HUES48 (cell line): ENCODE data around the gene PLXNA2.

Source experiments
- H3K27ac ChIP-seq: one replicate; pipeline ENCODE4 v1.7.0; 2013; ENCODE audit warnings: low read depth, low read length, inconsistent platforms
- H3K27me3 ChIP-seq: 2 replicates; pipeline ENCODE4 v1.6.1; 2013; ENCODE audit warnings: mild to moderate bottlenecking, low read length; ENCODE audit not compliant: control insufficient read depth, insufficient read depth
- H3K36me3 ChIP-seq: 2 replicates; pipeline ENCODE4 v1.6.1; 2013; ENCODE audit warnings: low read length; ENCODE audit not compliant: control insufficient read depth, insufficient read depth
- H3K4me1 ChIP-seq: 2 replicates; pipeline ENCODE4 v1.6.1; 2013; ENCODE audit warnings: mild to moderate bottlenecking, low read length; ENCODE audit not compliant: control insufficient read depth, insufficient read depth
- H3K4me3 ChIP-seq: 2 replicates; pipeline ENCODE4 v1.5.1; 2013; ENCODE audit warnings: mild to moderate bottlenecking, low read depth, low read length
- H3K9ac ChIP-seq: 2 replicates; pipeline ENCODE4 v1.6.1; 2013; ENCODE audit warnings: mild to moderate bottlenecking, low read depth, low read length, moderate library complexity
- H3K9me3 ChIP-seq: 2 replicates; pipeline ENCODE4 v1.6.1; 2013; ENCODE audit warnings: low read length; ENCODE audit not compliant: control insufficient read depth, insufficient read depth

Gene PLXNA2

DNA sequence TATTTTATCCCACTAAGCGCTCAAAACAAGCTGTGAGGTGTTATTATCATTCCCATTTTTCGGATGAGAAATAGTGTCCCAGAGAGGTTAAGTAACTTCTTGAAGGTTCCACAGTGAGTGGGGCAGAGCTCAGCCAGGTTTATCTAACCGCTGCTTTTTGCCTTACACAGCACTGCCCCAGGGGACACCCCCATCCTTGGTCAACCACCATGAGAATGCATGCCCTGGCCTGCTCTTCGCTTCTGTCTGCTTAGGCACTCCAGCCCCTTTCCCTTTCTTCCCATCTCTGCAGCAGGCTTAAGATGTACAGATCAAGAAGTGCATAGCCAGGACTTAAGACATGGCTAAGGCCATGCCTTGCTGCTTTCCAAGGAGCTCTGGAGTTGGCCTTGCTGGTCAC is 174.3 kb downstream of the PLXNA2 start:
- H3K27ac ChIP-seq = no peak overlapping the region
- no peaks in the 10 kb centered on the region for H3K4me1 ChIP-seq
- no peaks in the 10 kb centered on the region for H3K9me3 ChIP-seq
- no peak overlapping the region for H3K4me3 ChIP-seq
- no peaks in the 10 kb centered on the region for H3K36me3 ChIP-seq
- no peak overlapping the region for H3K9ac ChIP-seq
- H3K27me3 ChIP-seq = no peaks in the 10 kb centered on the region

DNA sequence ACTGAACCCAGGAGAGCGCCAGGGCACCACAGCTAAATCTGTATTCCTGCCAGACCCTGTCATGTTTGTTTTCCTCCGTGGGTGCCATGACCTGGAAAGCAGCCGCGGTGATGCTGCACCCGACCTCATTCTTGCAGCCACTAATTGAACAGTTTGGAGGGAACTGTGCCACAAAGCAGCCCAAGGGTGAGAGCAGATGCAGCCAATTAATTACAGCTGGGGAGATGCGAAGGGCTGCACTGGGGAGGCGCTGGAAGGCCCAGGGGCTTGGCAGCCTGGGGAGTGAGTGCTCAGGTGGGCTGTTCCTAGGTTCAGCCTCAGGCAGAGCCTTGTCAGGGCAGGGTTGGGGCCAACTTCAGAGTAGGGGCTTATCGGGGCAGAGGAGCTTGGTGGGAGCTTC is 174.9 kb downstream of the PLXNA2 start:
- H3K4me3 ChIP-seq = no peak overlapping the region
- H3K27me3 ChIP-seq = no peaks in the 10 kb centered on the region
- no peaks in the 10 kb centered on the region for H3K9me3 ChIP-seq
- H3K9ac ChIP-seq = no peak overlapping the region
- H3K27ac ChIP-seq = no peak overlapping the region
- no peaks in the 10 kb centered on the region for H3K36me3 ChIP-seq
- H3K4me1 ChIP-seq = no peaks in the 10 kb centered on the region

DNA sequence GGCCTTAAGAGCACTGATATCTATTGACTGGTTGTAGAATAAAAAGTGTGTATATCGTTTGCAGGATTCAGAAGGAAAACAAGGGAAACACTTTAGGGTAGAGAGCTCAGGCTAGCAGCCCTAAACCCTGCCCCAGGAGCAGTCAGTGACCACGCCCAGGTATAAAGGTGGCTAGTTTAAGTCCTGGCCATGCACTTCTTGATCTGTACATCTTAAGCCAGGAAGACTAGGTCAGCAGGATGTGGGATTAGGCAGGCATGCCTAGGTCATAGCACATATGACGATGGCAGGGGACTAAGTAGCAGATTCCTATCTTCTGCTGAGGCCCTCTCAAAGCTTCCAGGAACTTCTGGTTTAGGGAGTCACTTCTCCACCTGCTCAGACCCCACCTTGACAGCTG is 175.3 kb downstream of the PLXNA2 start:
- Histone ChIP-seq H3K9ac (no peak overlapping the region), H3K4me3 (no peak overlapping the region), H3K36me3 (no peaks in the 10 kb centered on the region), H3K4me1 (no peaks in the 10 kb centered on the region), H3K27ac (no peak overlapping the region), H3K9me3 (no peaks in the 10 kb centered on the region), H3K27me3 (no peaks in the 10 kb centered on the region)

DNA sequence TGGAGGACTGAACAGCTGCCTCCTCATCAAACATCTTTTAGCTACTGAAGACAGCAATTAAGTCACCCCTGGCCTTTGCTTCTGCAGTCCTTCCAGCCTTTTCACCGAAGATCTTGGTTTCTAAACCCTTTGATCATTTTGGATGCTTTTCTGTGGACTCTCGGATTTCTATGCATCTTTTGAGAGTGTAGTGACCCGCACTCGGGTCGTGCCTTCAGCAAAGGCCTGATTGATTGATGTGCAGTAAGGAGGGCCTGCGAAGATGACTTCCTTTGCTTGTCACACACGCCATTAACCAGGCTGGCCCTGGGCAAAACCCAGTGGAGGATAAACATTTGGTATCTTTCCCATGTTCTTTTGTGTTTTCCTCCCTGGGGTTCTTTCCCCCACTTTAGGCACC is 175.8 kb downstream of the PLXNA2 start:
- Histone ChIP-seq H3K4me1 (no peaks in the 10 kb centered on the region), H3K9me3 (no peaks in the 10 kb centered on the region), H3K9ac (no peak overlapping the region), H3K27me3 (no peaks in the 10 kb centered on the region), H3K4me3 (no peak overlapping the region), H3K27ac (no peak overlapping the region), H3K36me3 (no peaks in the 10 kb centered on the region)

DNA sequence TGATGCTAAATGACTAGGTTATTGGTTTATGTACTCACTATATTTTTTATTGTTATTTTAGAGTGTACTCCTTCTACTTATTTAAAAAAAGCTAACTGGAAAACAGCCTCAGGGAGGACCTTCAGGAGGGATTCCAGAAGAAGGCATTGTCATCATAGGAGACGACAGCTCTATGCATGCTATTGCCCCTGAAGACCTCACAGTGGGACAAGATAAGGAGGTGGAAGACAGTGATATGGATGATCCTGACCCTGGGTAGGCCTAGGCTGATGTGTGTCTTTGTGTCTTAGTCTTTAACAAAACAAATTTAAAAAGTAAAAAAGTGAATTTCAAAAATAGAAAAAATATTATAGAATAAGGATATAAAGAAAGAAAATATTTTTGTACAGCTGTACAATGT is 177.6 kb downstream of the PLXNA2 start:
- Histone ChIP-seq H3K4me3 (no peak overlapping the region), H3K4me1 (no peaks in the 10 kb centered on the region), H3K9me3 (no peaks in the 10 kb centered on the region), H3K27me3 (no peaks in the 10 kb centered on the region), H3K36me3 (no peaks in the 10 kb centered on the region), H3K9ac (no peak overlapping the region), H3K27ac (no peak overlapping the region)

DNA sequence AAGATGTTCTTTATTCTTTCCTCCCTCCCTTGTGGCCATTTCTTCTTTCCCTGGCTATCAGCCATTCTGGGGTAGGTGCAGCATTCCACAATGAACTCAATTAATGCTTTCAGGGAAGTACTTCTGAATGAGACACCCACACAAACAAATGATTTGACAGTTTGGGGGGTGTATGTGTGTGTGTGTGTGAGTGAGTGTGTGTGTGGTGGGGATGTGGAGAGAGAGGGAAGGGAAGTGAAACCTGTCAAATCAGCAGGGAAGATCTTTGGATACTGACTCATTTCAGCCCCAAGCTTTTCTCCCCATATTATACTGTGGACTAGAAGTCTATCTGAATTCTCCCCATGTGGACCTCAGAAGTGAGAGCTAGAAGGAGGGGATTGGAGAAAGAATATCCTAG is 178.3 kb downstream of the PLXNA2 start:
- Histone ChIP-seq H3K36me3 (no peaks in the 10 kb centered on the region), H3K4me3 (no peak overlapping the region), H3K9ac (no peak overlapping the region), H3K27ac (no peak overlapping the region), H3K27me3 (no peaks in the 10 kb centered on the region), H3K4me1 (no peaks in the 10 kb centered on the region), H3K9me3 (no peaks in the 10 kb centered on the region)

DNA sequence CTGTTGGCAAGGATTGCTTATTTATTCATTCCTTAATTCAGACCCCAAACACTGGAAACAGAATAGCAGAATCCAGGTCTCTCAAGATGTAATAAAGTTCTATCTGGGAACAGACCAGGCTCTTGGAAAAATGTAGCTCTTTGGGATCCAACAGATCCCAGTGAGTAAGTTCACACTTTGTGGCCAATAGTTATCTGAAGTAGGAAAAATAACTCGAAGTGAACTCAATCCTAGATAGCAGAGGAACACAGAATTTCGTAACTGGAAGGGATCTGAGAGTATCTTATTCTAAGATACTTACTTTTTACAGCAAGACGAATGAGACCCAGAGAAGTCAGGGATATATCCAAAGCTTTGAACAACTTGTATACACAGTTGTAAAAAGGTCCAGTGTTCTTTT is 182.6 kb downstream of the PLXNA2 start:
- no peaks in the 10 kb centered on the region for H3K27me3 ChIP-seq
- no peaks in the 10 kb centered on the region for H3K9me3 ChIP-seq
- H3K36me3 ChIP-seq = no peaks in the 10 kb centered on the region
- no peak overlapping the region for H3K4me3 ChIP-seq
- H3K4me1 ChIP-seq = no peaks in the 10 kb centered on the region
- no peak overlapping the region for H3K9ac ChIP-seq
- no peak overlapping the region for H3K27ac ChIP-seq

DNA sequence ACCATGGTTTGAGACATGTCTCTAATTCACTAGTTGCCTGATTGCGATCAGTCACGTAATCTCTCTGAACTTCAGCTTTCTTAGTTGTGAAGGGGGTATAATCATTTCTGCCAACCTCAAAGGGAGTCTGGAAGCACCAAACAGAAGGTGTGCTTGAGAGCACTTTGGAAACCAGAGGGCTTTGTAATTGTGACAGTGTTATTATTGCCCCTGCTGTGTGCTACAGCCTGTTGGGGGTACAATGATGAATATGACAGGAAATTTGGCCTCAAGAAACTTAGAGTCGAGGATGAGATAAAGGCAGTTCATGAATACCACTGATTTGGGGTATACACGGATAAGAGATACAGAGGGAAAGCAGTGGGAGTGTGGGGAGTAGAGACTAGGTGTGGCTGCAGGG is 183.1 kb downstream of the PLXNA2 start:
- H3K27ac ChIP-seq = no peak overlapping the region
- no peak overlapping the region for H3K4me3 ChIP-seq
- H3K9ac ChIP-seq = no peak overlapping the region
- no peaks in the 10 kb centered on the region for H3K36me3 ChIP-seq
- H3K27me3 ChIP-seq = no peaks in the 10 kb centered on the region
- no peaks in the 10 kb centered on the region for H3K4me1 ChIP-seq
- H3K9me3 ChIP-seq = no peaks in the 10 kb centered on the region

DNA sequence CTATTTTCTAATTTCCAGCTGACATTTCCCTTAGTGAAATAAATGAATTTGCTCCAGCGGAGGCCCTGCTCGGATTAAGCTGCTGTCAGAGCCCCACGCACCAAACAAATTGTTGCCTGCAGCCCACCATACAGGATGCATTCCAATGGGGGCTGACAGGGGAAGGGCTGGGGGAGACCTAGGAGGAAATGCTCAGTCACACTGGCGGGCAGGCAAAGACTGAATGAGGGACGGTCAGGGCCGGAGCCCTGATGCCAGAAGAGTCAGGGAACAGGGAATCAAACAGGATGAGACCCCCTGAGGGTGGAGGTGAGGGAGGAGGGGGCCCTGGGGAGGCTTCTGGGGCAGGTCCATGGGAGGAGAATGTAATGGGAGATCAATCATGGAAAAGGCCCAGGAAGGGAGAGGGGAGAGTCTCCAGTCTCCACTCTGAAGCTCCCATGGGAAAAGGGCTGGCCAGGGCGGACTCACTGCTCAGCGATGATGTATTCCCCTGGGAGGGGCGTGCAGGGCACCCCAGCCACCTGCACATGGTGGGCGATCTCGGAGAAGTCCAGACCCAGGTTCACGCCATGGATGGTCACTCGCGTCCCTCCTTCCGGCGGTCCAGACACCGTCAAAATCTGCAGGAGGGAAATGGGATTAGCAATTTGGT is 183.8 kb downstream of the PLXNA2 start:
- no peak overlapping the region for H3K27ac ChIP-seq
- H3K9me3 ChIP-seq = no peaks in the 10 kb centered on the region
- no peak overlapping the region for H3K4me3 ChIP-seq

DNA sequence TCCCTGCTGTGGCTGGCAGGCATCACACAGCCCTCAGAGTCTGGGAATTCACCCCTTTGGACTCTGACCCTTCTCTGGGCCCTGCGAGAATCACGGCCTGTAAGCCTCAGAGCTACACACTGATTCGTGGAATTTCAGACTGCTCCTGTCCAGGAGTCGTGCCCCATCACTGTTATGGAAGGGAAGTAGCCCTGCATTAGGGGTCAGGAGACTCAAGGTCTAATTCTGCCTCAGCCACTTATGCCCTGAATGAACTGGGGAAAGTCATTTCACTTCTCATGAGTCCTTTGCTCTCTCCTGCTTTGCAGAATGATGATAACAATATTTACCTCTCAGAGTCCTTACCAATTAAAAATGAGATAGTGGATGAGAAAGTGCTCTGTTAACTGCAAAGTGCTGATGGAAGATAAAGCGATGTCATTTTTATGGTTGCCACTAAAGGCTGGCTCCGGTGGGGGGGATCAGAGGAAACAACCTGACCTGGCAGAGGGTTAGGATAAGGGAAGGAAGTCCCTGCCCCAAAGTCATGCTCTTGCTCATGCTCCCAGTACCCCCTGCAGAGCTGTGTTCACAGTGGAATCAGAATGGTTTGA is 184.7 kb downstream of the PLXNA2 start:
- H3K4me1 ChIP-seq = no peaks in the 10 kb centered on the region
- no peak overlapping the region for H3K4me3 ChIP-seq

More for the DNA sequence above, 183.8 kb downstream of the PLXNA2 start:
- Histone ChIP-seq H3K4me1 (no peaks in the 10 kb centered on the region), H3K27me3 (no peaks in the 10 kb centered on the region), H3K36me3 (no peaks in the 10 kb centered on the region), H3K9ac (no peak overlapping the region)

DNA sequence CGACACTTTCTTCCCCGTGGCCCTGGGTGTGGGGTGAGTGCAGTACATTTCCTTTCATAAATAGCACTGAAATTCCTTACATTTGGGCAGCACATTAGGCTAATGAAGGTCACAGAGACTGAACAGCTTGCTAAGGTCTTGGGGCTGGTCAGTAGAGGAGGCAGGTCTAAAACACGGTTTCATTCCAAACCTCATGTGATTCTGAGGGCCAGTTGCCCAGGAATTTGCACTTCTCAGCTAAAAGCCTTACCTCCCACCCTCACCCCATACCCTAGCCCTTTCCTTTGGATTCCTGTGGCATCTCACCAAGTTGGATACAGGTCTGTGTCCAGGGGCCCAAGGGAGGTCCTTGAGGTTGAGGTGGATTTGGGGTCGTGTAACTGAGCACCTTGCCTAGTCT is 185.4 kb downstream of the PLXNA2 start:
- Histone ChIP-seq H3K9ac (no peak overlapping the region), H3K27ac (no peak overlapping the region), H3K27me3 (no peaks in the 10 kb centered on the region), H3K4me3 (no peak overlapping the region), H3K9me3 (no peaks in the 10 kb centered on the region), H3K4me1 (no peaks in the 10 kb centered on the region), H3K36me3 (no peaks in the 10 kb centered on the region)

More for the DNA sequence above, 184.7 kb downstream of the PLXNA2 start:
- no peaks in the 10 kb centered on the region for H3K36me3 ChIP-seq
- no peak overlapping the region for H3K9ac ChIP-seq
- no peaks in the 10 kb centered on the region for H3K9me3 ChIP-seq
- H3K27ac ChIP-seq = no peak overlapping the region
- no peaks in the 10 kb centered on the region for H3K27me3 ChIP-seq
